ENCODE measurements around the gene ELP4. TPM values are rescaled to one million over a fixed set of nuclear protein-coding genes. Genes with fewer than 3 reads are reported as not detected.
"Not testable (repeated sequence)": the region's sequence is repeated elsewhere in the genome, so short reads cannot be mapped to it uniquely, and the experiment has no call there.

Gene ELP4
- polyA plus RNA-seq, 3 donors = 7.4 to 9.0 (median 8.4) TPM

- H3K27ac ChIP-seq (ENCODE audit: low read depth, low read length) = not testable (repeated sequence)
- 92 to 97% (median 93%) methylated on average over 25 to 26 of the region's 26 CpGs for WGBS, 3 donors
Observed at GRCh38 chr11:31740731-31741368, 231.3 kb downstream of the ELP4 start.

- no peak overlapping the region for H3K27ac ChIP-seq (ENCODE audit: low read depth, low read length)
- 39 to 79% (median 55%) methylated on average over 1 of the region's 1 CpG for WGBS, 3 donors
Observed at GRCh38 chr11:31747581-31747980, 238.0 kb downstream of the ELP4 start.

DNA sequence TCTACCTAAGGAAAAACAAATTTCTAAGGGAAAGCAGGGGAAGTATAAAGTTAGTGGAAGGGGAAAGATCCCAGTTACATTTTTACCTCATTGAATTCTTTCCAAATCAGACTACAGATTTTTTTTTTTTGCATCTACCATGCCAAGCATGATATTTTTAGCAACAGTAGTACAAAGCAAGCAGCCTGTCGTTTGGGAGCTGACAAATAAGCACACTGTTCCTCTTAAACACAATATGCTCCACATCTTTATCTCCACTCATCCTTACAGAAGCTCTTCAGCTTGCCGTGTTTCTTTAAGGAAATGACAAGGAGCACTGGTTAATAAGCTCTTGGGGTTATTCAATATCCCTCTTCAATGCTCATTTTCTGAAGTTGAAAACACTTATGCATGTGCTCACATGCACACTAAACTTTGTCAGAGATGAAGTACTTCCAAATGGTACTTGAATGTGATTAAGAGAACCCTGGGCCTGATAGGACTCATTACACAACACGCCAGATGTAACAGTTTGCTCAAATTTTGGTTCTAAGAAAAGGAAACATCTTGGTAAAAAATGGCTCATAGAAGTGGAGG is 247.8 kb downstream of the ELP4 start:
- no peak overlapping the region for H3K27ac ChIP-seq (ENCODE audit: low read depth, low read length)
- WGBS, 3 donors = 40 to 58% (median 53%) methylated on average over 3 of the region's 3 CpGs

DNA sequence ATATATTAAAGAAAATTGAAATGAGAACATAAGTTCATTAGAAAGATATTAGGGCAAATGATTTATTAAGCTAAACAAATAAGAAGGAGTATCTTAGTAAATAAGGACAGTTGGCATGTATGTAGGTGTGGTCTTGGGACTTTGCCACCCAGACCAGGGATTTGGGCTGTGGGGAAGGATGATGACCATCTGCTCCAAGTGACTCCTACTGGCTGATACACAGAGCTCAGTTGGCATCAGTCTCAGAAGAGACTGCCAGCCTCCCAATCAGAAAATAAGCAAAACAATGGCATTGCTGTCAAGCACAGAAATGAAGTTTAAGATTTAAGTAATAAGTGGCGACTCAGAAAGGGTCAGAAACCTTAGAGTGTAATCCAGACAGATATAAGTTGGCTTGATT is 252.1 kb downstream of the ELP4 start:
- WGBS, 3 donors = 92 to 97% (median 95%) methylated on average over 1 of the region's 1 CpG
- no peak overlapping the region for H3K27ac ChIP-seq (ENCODE audit: low read depth, low read length)

DNA sequence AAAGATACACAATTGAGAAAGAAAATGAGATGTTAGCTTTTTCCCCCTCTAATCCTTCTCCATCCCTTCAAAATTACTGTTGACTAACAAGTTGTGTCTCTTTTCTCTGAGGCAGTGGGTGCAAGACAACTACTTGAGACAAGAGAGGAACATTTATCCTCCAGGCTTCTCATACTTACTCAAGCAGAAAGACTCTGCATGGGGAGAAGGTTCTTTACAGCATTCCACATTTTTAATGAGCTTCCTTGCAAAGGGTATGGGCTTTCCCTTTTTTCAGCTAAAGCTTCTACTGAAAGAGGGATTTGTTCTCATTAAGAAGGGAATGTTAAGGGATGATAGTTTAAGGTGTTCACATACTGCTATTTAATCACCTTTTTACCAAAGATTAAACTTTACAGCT is 253.7 kb downstream of the ELP4 start:
- H3K27ac ChIP-seq (ENCODE audit: low read depth, low read length) = no peak overlapping the region

GRCh38 chr11:31764261-31764660 is 254.7 kb downstream of the ELP4 start:
- 89 to 95% (median 90%) methylated on average over 5 of the region's 5 CpGs for WGBS, 3 donors
- H3K27ac ChIP-seq (ENCODE audit: low read depth, low read length) = no peak overlapping the region

DNA sequence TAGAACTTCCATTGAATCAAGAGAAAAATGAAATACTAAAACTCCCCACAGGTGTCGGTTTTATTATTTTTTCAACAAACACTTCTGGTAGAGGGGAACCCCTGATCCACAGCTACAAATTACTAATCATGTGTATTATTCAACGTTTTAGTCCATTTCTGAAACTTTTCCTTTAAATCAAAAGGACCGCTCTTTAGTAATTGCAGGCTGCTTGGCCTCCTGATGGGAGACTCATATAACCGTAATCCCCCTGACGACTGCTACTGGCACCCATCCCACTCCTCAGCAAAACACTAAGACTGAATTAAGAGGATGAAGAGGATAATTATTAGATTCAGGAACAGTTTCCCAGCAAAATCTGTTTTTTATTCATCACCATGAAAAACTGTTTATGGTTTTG is 255.2 kb downstream of the ELP4 start:
- WGBS, 3 donors = 75 to 88% (median 88%) methylated on average over 5 of the region's 5 CpGs

GRCh38 chr11:31767066-31767465 is 257.5 kb downstream of the ELP4 start:
- no peak overlapping the region for H3K27ac ChIP-seq (ENCODE audit: low read depth, low read length)
- WGBS, 3 donors = 96 to 98% (median 97%) methylated on average over 3 of the region's 3 CpGs

More for the DNA sequence above, 255.2 kb downstream of the ELP4 start:
- no peak overlapping the region for H3K27ac ChIP-seq (ENCODE audit: low read depth, low read length)

DNA sequence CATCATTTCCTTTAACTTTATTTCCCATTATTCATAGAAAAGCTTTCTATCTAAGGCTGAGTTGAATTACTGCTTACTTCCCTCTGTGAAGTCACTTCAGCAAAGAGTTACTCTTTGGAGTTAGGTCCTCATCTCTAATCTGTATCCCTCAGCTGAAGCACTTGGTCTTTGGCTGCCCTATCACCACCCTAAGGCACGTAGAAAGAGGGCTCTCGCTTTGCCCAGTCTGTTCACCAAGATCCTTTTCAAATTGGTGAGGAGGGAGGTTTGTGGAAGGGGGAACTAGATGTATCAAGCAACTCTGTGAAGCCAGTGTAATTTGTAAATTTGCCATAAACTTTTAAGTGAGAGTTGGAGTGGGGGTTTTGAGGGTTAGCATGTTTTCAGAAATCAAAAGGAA is 258.1 kb downstream of the ELP4 start:
- WGBS, 3 donors = 92 to 97% (median 92%) methylated on average over 2 of the region's 2 CpGs
- no peak overlapping the region for H3K27ac ChIP-seq (ENCODE audit: low read depth, low read length)

DNA sequence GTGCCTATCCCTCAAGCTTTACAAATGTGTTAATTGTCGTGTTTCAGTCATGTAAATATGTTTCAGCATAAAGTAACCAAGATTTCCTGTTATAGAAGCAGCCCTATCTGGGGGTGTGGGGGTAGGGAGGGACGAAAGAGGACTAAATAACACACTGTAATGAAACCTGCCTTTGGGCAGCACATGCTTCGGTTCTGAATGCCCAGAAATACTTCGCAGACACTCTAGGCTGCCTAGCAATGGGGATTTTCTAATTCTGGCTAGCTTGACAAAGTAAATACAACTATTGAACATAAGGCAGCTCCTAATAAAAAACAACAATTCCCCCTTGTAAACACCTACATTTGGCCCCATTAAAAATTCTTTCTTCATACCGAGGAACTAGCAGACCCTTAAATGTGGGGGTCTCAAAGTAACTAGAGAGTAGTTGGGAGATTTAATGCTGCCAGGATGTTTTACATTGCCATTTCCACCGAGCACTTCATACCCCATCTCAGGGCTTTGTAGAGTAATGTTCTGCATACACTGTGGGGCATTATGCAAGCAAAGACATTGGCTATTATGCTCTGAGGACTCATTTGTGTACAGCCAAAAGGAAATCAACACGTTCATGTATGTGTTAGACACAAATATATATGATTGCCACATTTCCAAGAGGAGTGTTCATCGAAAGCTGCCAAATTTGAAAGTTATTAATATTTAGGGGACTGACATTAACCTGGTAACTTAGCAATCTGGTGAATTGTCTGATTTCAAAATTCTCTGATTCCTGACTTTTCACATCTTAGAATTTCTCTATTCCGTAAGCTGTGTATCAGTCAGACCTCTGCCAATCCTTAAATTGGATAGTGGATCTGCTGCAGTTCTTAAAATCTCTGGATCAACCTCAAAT is 259.4 kb downstream of the ELP4 start:
- H3K27ac ChIP-seq (ENCODE audit: low read depth, low read length) = no peak overlapping the region
- WGBS, 3 donors = 86 to 93% (median 88%) methylated on average over 9 of the region's 9 CpGs

GRCh38 chr11:31770011-31770700 is 260.6 kb downstream of the ELP4 start:
- WGBS, 3 donors = 86 to 92% (median 90%) methylated on average over 3 of the region's 3 CpGs
- no peak overlapping the region for H3K27ac ChIP-seq (ENCODE audit: low read depth, low read length)

GRCh38 chr11:31772412-31772811 is 262.8 kb downstream of the ELP4 start:
- 85 to 92% (median 88%) methylated on average over 2 of the region's 2 CpGs for WGBS, 3 donors
- no peak overlapping the region for H3K27ac ChIP-seq (ENCODE audit: low read depth, low read length)

DNA sequence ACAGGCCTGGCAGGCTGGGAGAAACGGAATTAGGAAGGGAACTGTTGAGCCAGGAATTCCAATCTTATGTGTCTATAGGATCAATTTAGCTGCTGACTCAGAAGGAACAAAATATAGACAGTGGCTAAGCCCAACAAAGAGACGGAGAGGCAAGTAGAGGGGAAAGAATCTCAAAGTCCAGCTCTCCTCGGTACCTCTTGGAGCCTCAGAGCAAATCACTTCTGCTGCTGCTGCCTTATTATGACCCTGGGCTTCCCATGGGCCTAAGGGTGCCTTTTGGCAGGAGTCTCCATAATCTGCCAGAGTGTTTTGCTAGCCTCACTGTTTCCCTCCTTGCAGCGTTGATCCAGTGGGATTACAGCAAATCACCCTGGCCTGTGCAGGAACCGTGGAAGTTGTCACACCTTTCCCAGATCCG is 269.8 kb downstream of the ELP4 start:
- H3K27ac ChIP-seq (ENCODE audit: low read depth, low read length) = no peak overlapping the region
- WGBS, 3 donors = 61 to 73% (median 69%) methylated on average over 6 of the region's 6 CpGs

DNA sequence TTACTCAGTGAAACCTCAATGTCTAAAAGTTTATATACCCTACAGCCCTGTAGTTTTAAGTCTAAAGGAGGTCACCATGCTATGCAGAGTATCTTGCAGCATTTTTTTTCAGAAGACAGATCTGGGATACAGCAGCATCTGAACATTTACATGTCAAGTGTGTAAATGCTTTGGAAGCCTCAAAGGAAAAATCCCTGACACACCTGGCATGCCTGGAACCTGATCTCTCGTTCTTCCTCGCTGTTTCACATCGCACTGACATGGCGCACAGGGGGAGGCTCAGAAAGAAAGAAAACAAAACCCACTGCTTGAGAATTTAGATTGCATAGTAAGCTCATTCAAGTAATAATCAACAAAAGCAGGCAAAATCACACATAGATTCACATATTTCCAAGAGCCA is 270.5 kb downstream of the ELP4 start:
- H3K27ac ChIP-seq (ENCODE audit: low read depth, low read length) = no peak overlapping the region
- WGBS, 3 donors = 93 to 98% (median 95%) methylated on average over 4 of the region's 4 CpGs

GRCh38 chr11:31780480-31780971 is 271.0 kb downstream of the ELP4 start:
- WGBS, 3 donors = 79 to 89% (median 80%) methylated on average over 5 of the region's 5 CpGs
- H3K27ac ChIP-seq (ENCODE audit: low read depth, low read length) = no peak overlapping the region

- no peak overlapping the region for H3K27ac ChIP-seq (ENCODE audit: low read depth, low read length)
- WGBS, 3 donors = 93 to 99% (median 95%) methylated on average over 2 of the region's 2 CpGs
Observed at GRCh38 chr11:31782257-31782656, 272.7 kb downstream of the ELP4 start.

GRCh38 chr11:31783252-31783651 is 273.7 kb downstream of the ELP4 start:
- WGBS, 3 donors = 95 to 98% (median 96%) methylated on average over 6 of the region's 6 CpGs

GRCh38 chr11:31784611-31785010 is 275.0 kb downstream of the ELP4 start:
- WGBS, 3 donors = 96 to 99% (median 99%) methylated on average over 2 of the region's 2 CpGs
- H3K27ac ChIP-seq (ENCODE audit: low read depth, low read length) = no peak overlapping the region

More at GRCh38 chr11:31783252-31783651, 273.7 kb downstream of the ELP4 start:
- no peak overlapping the region for H3K27ac ChIP-seq (ENCODE audit: low read depth, low read length)
